Mucosa of gallbladder (tissue), 1 donor: ENCODE results near the gene WEE1. TPM values are rescaled to one million over a fixed set of nuclear protein-coding genes. Genes with fewer than 3 reads are reported as not detected.
"Not testable (repeated sequence)": the region's sequence is repeated elsewhere in the genome, so short reads cannot be mapped to it uniquely, and the experiment has no call there.

Source experiments
- DNase-seq: peaks from one replicate; pipeline ENCODE4 v3.0.0-alpha.2; 2020; ENCODE audit warnings: low spot score
- total RNA-seq: library from RNA; stranded (reverse); gene quantifications from one replicate; pipeline ENCODE4 v1.2.1, GENCODE V29; 2021
- donor health status: DM: no; HTN: no; CAD: no.

Gene WEE1
- total RNA-seq, 1 donor from 2014 or later: 108 TPM

DNA sequence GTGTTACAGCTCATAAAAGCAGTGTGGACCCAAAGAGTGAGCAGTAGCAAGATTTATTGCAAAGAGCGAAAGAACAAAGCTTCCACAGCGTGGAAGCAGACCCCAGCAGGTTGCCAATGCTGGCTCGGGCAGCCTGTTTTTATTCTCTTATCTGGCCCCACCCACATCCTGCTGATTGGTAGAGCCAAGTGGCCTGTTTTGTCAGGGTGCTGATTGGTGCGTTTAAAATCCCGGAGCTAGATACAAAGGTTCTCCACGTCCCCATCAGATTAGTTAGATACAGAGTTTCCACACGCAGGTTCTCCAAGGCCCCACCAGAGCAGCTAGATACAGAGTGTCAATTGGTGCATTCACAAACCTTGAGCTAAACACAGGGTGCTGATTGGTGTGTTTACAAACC lies 48.9 kb downstream of the WEE1 start:
- DNase-seq: not testable (repeated sequence)

DNA sequence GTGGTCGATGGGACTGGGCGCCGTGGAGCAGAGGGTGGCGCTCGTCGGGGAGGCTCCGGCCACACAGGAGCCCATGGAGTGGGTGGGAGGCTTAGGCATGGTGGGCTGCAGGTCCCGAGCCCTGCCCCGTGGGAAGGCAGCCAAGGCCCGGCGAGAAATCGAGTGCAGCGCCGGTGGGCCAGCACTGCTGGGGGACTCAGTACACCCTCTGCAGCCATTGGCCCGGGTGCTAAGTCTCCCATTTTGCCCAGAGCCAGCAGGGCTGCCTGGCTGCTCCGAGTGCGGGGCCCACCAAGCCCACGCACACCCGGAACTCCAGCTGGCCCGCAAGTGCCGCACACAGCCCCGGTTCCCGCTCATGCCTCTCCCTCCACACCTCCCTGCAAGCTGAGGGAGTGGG lies 49.6 kb downstream of the WEE1 start:
- DNase-seq: not testable (repeated sequence)

DNA sequence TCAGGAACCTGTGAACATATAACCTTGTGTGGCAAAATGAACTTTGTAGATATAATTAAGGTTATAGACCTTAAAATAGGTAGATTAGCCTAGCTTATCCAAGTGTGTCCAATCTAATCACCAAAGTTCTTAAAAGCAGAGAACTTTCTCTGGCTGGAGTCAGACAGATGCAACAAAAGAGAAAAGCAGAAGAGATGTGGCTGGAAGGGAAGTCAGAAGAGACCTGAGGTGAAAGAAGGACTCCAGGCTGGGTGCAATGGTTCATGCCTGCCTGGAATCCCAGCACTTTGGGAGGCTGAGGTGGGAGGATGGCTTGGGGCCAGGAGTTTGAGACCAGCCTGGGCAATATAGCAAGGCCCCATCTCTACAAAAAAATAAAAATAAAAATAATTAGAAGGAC lies 51.0 kb downstream of the WEE1 start:
- no peak for DNase-seq

DNA sequence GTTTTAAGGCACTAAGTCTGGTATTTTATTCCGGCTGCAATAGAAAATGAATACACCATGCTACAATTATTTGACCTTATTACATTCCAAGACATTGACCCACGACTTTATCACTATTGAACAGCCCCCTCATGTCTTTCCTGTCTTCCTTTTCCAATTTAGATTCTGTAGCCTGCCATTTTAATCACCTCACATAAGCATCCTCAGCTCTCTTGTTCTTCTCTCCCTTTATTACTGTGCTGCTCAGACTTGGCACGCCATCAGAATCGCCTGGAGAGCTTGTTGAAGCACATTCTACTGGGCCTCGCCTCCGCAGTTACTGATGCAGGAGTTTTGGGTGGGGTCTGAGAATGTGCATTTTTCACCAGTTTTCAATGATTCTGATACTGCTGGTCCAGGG lies 51.7 kb downstream of the WEE1 start:
- no peak for DNase-seq

DNA sequence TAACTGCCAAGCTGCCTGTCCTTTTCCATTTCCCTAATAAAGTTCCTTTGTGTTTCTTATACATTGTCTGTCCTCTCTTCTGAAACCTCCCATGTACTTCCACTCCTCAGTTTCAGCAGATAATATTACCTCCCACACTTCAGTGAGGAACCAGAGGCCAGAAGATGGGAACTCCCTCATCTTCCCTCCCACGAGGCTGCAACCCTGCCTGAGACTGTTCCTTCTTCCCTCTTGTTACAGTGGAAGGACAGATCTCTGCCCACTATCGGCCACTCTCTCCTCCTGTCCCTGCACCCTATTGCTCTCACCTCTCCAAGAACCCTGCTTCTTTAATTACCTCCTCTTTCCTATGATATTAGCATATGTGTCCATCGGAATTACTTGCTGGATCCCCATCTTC lies 52.3 kb downstream of the WEE1 start:
- DNase-seq: no peak

DNA sequence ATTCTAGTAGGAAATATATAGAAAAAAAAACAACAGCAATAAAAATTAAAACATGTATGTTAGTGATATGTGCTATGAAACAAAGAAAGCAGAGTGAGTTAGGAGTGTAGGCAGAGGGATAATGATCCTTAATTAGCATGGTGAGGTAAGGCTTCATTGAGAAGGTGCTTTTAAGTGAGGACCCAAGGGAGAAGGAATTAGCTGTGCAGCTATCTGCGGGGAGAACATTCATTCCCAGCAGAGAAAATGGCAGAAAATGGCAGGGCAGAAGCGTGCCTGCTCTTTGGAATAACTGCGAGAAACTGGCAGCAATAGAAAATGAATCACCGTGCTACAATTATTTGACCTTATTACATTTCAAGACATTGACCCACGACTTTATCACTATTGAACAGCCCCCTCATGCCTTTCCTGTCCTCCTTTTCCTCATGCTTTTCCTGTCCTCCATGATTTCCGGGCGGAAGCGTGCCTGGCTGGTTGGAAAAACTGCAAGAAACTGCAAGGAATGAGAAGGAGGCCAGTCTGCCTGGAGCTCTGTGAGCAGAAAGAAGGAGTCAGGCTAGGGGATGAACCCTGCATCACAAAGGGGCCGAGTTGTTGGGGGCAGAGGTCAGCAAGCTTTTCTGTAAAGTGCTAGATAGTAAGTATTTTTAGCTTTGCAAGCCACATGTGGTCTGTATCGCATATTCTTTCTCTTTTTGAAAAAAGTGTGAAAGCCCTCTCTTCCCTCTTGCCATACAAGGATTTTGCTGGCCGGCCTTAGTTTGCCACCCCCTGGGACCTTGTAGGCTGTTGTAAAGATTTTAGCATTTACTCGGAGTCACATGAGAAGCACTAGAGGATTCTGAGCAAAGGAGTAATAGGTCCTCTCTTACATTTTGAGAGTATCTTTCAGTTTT lies 53.3 kb downstream of the WEE1 start:
- DNase-seq: no peak

DNA sequence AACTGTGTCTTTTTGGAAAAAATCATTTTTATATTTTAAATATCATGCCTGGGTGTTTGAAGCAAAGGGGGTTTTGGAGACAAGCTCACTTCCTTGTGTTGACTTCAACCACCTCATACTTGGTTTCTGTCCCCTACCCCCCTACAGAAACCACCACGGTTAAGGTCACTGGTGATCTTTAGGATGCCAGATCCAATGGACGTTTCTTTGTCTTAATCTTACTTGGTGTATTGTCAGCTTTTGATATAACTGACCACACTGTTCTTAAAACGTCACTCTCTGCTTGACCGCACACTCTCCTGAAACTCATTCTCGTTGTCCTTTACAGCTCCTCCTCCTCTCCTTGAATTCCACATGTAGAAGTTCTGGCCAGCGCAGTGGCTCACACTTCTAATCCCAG lies 55.6 kb downstream of the WEE1 start:
- DNase-seq: no peak

DNA sequence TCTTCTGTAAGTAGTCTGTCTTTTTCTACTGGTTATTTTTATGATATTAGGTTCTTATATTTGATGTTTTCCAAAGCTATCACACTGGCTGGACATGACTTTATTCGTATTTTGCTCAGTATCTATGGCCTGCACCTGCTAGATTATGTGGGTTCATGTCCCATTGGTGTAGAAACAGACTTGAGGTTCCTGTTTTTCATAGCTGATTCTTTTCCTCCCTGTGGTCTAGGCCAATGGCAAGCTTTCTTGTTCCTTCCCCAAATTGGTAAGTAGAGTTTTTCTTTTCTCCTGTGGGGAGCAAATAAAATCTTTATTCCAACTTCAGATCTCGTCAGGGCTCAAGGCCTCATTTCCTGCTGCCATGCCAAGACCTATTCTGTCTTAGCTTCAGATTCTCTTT lies 60.2 kb downstream of the WEE1 start:
- DNase-seq: no peak

DNA sequence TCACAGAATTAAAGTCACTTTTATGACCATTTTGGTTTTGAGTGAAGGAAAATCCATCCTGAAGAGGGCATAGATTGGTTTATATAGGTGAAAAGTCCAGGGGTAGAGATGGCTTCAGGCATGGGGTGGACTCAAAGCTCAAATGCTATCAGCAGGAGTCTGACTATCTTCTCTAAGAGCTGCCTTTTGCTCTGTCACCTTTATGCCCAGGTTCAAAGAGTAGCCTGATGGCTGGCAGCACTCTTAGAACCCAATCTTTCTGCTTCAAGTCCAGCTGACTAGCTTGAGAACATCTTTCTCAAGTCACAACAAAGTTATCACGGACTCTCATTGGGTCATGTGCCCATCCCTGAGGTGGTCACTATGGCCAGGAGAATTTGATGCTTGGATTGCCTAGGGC lies 63.2 kb downstream of the WEE1 start:
- DNase-seq: no peak

DNA sequence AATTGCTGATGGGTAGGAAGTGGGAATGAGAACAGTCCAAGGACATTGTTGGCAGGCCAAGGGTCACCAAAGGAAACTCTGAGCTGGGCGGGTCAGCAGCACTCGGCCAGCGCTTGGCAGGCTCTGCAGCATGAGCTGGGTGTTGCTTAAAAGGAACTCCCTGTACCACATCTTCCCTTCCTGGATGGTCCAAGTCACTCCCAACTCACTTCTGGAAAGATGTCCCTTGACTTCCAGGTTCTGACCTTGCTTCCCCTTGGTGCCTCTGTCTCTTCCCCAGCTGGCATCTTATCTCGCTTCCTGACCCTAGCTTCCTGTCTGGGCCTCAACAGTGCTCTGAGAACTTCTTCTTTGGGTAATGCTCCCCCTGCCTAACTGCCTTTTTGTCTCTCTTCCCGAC lies 65.6 kb downstream of the WEE1 start:
- DNase-seq: peak; percentile 19

Other genes starting within 250 kb of the WEE1 start
- 108 TPM for gene IPO7, start 189.0 kb upstream of the WEE1 start, total RNA-seq
- 28.5 TPM for gene ZNF143, start 112.7 kb upstream of the WEE1 start, total RNA-seq
- gene SWAP70, start 90.4 kb downstream of the WEE1 start, total RNA-seq: 24.3 TPM